ENCODE measurements around the gene LDB3.

LDB3 gene

GRCh38 chr10:86755454-86755739 lies 87.1 kb downstream of the LDB3 start:
- intact Hi-C loops (cut with DNase I; ENCODE audit: low total_unique reads): no loop called here
- Histone ChIP-seq H3K27ac (peak overlapping the region; percentile 98 to 99), H3K9me3 (no peaks in the 10 kb centered on the region), H3K4me1 (peaks cover 0 to 40% (median 16%) of the 10 kb centered on the region in 4 donors), H3K27me3 (no peaks in the 10 kb centered on the region), H3K4me3 (peak overlapping the region; percentile 58 to 83), H3K36me3 (no peaks in the 10 kb centered on the region)
- DNase-seq: no peak
- TF ChIP-seq, protein P1, sequence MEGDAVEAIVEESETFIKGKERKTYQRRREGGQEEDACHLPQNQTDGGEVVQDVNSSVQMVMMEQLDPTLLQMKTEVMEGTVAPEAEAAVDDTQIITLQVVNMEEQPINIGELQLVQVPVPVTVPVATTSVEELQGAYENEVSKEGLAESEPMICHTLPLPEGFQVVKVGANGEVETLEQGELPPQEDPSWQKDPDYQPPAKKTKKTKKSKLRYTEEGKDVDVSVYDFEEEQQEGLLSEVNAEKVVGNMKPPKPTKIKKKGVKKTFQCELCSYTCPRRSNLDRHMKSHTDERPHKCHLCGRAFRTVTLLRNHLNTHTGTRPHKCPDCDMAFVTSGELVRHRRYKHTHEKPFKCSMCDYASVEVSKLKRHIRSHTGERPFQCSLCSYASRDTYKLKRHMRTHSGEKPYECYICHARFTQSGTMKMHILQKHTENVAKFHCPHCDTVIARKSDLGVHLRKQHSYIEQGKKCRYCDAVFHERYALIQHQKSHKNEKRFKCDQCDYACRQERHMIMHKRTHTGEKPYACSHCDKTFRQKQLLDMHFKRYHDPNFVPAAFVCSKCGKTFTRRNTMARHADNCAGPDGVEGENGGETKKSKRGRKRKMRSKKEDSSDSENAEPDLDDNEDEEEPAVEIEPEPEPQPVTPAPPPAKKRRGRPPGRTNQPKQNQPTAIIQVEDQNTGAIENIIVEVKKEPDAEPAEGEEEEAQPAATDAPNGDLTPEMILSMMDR (IDR thresholded peaks at IDR 0.05): no peak

- H3K4me1 ChIP-seq: peaks cover 0 to 45% (median 20%) of the 10 kb centered on the region in 4 donors
- H3K4me3 ChIP-seq: peak overlapping the region; percentile 58 to 83
- peak; percentile 81 to 93 for DNase-seq
- no peaks in the 10 kb centered on the region for H3K27me3 ChIP-seq
- intact Hi-C loops (cut with DNase I; ENCODE audit: low total_unique reads): loop anchor here (1.0 kb wide), 1 partner anchor 45 kb away; no protein-coding TSS in a partner anchor
- no peaks in the 10 kb centered on the region for H3K36me3 ChIP-seq
- peak overlapping the region; percentile 98 to 99 for H3K27ac ChIP-seq
- H3K9me3 ChIP-seq: no peaks in the 10 kb centered on the region
- TF ChIP-seq, protein P1 (IDR thresholded peaks at IDR 0.05): no peak
These were observed 87.6 kb downstream of the LDB3 start for GRCh38 chr10:86755740-86756510.

DNA sequence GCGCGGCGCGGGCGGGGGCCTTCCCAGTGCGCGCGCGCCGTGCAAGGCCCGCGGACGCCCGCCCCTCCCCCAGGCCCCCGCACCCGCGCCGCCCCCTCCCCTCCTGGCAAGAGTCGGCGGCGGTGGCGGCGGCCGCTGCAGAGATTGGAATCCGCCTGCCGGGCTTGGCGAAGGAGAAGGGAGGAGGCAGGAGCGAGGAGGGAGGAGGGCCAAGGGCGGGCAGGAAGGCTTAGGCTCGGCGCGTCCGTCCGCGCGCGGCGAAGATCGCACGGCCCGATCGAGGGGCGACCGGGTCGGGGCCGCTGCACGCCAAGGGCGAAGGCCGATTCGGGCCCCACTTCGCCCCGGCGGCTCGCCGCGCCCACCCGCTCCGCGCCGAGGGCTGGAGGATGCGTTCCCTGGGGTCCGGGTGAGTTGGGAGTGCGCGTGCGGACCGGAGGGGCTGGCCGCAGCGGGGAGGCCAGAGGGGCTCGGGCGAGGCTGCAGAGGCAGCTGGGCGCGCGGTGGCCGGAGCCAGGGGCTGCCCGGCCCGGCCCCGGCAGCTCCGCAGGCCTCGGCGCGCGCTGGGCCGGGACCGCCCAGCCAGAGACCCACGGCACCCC lies 88.3 kb downstream of the LDB3 start, which contains the start of gene BMPR1A:
TSS of gene BMPR1A (plus strand) at position 109 of the 602 bp plus-strand sequence. CDS start 119,400 bp downstream, outside the sequence.
- DNase-seq: peak; percentile 81 to 94
- TF ChIP-seq, protein P1 (IDR thresholded peaks at IDR 0.05): no peak
- Histone ChIP-seq H3K4me3 (peak within 1 kb of the TSS; percentile 58 to 83), H3K27me3 (no peaks in the 10 kb centered on the region), H3K9me3 (no peaks in the 10 kb centered on the region), H3K4me1 (peaks cover 0 to 52% (median 23%) of the 10 kb centered on the region in 4 donors), H3K36me3 (no peaks in the 10 kb centered on the region), H3K27ac (peak within 1 kb of the TSS; percentile 98 to 99)
- intact Hi-C loops (cut with DNase I; ENCODE audit: low total_unique reads): loop anchor here (1.0 kb wide), 1 partner anchor 45 kb away; no protein-coding TSS in a partner anchor

DNA sequence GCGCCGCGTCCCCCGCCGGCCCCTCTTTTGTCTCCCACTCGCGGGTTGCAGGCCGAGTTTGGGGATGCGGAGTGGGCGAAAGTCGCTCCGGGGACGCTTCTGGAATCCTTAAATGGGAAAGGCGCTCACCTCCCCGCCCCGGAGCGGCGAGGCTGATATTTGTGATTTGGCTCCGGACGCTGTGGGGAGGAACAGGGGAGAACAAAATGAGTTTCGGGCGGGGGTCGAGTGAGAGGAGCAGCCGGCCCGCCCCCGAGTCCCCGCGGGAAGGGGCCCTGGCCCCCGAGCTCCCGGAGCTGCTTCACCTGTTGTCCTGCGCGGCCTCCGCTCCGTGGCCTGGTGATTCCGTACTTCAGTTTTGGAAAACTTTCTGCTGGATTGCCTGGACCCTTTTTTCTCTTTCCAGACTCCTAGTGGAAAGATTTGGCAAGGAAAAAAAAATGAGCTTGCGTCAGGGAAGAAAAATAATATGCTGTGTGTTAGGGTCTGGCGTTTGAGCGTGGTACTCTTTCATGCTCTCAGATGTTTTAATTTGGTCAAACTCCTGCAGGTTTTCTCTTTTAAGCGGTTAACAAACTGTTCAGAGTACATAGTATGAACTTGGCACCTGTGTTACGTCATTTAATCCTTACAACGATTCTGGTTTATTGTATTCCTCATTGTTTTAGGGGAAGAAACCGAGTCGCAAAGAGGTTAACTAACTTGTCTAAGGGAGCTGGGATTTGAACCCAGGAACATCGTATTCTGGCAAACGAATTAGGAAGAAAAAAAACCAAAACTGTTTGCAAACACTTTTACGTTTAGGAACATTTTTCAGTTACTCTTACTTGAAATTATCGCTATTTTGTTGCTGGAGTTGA lies 89.0 kb downstream of the LDB3 start:
- peaks cover 0 to 59% (median 26%) of the 10 kb centered on the region in 4 donors for H3K4me1 ChIP-seq

More for the DNA sequence above, 89.0 kb downstream of the LDB3 start:
- peak overlapping the region; percentile 58 to 83 for H3K4me3 ChIP-seq
- peak; percentile 38 to 78 for DNase-seq
- no peaks in the 10 kb centered on the region for H3K9me3 ChIP-seq
- H3K36me3 ChIP-seq: no peaks in the 10 kb centered on the region
- H3K27ac ChIP-seq: peak overlapping the region; percentile 98 to 99
- H3K27me3 ChIP-seq: no peaks in the 10 kb centered on the region
- TF ChIP-seq, protein P1 (IDR thresholded peaks at IDR 0.05): peak; percentile 37 to 54
- intact Hi-C loops (cut with DNase I; ENCODE audit: low total_unique reads): no loop called here
